H9 (cell line): ENCODE results near the gene RAI1. TPM values are rescaled to one million over a fixed set of nuclear protein-coding genes. Genes with fewer than 3 reads are reported as not detected.
A peak's percentile ranks its signal among the peaks of the same experiment; 100 is the strongest.

Source experiments
- DNase-seq: peaks from one replicate; pipeline ENCODE4 v3.0.0-alpha.2; 2017
- H2AFZ ChIP-seq: one replicate; pipeline ENCODE4 v1.6.1; 2013; ENCODE audit warnings: mild to moderate bottlenecking, low read length, control low read depth, moderate library complexity
- H2AK5ac ChIP-seq: 2 replicates; pipeline ENCODE4 v1.6.1; 2013; ENCODE audit warnings: low read length, control low read depth, mixed read lengths; ENCODE audit not compliant: insufficient read length
- H2BK120ac ChIP-seq: one replicate; pipeline ENCODE4 v1.6.1; 2013; ENCODE audit warnings: low read depth, mild to moderate bottlenecking, low read length, control low read depth, inconsistent platforms; ENCODE audit not compliant: poor library complexity, severe bottlenecking
- H2BK12ac ChIP-seq: 2 replicates; pipeline ENCODE4 v1.6.1; 2013; ENCODE audit warnings: low read length, control low read depth, mixed read lengths, low read depth; ENCODE audit not compliant: insufficient read length
- H2BK15ac ChIP-seq: 2 replicates; pipeline ENCODE4 v1.6.1; 2013; ENCODE audit warnings: low read depth, low read length, control low read depth
- H2BK20ac ChIP-seq: one replicate; pipeline ENCODE4 v1.6.1; 2013; ENCODE audit warnings: low read depth, mild to moderate bottlenecking, low read length, control low read depth, inconsistent platforms; ENCODE audit not compliant: poor library complexity, severe bottlenecking
- H2BK5ac ChIP-seq: 2 replicates; pipeline ENCODE4 v1.6.1; 2013; ENCODE audit warnings: low read length, control low read depth, mixed read lengths; ENCODE audit not compliant: insufficient read length
- H3K14ac ChIP-seq: 2 replicates; pipeline ENCODE4 v1.6.1; 2013; ENCODE audit warnings: low read length, control low read depth; ENCODE audit not compliant: insufficient read depth
- H3K18ac ChIP-seq: 2 replicates; pipeline ENCODE4 v1.6.1; 2013; ENCODE audit warnings: low read depth, mild to moderate bottlenecking, mixed read lengths, low read length, control low read depth; ENCODE audit not compliant: insufficient read length
- H3K23ac ChIP-seq: 2 replicates; pipeline ENCODE4 v1.6.1; 2013; ENCODE audit warnings: low read length, control low read depth, mixed read lengths, low read depth; ENCODE audit not compliant: insufficient read length
- H3K23me2 ChIP-seq: 2 replicates; pipeline ENCODE4 v1.6.1; 2013; ENCODE audit warnings: low read depth, mild to moderate bottlenecking, mixed read lengths, low read length, control low read depth; ENCODE audit not compliant: insufficient read length, poor library complexity, severe bottlenecking
- H3K27ac ChIP-seq: 2 replicates; pipeline ENCODE4 v1.5.1; 2013; ENCODE audit warnings: low read length, control low read depth, mixed read lengths, low read depth; ENCODE audit not compliant: insufficient read length
- H3K27me3 ChIP-seq: 2 replicates; pipeline ENCODE4 v1.6.1; 2013; ENCODE audit warnings: low read length, control low read depth, inconsistent platforms; ENCODE audit not compliant: insufficient read depth
- H3K4ac ChIP-seq: 2 replicates; pipeline ENCODE4 v1.6.1; 2013; ENCODE audit warnings: low read depth, mild to moderate bottlenecking, control low read depth, inconsistent platforms, low read length, moderate library complexity
- H3K4me1 ChIP-seq: 2 replicates; pipeline ENCODE4 v1.6.1; 2013; ENCODE audit warnings: low read length, control low read depth, inconsistent platforms; ENCODE audit not compliant: insufficient read depth
- H3K4me2 ChIP-seq: 2 replicates; pipeline ENCODE4 v1.6.1; 2013; ENCODE audit warnings: low read length, control low read depth, mixed read lengths; ENCODE audit not compliant: insufficient read length, insufficient read depth
- H3K56ac ChIP-seq: 2 replicates; pipeline ENCODE4 v1.6.1; 2013; ENCODE audit warnings: low read depth, mild to moderate bottlenecking, mixed read lengths, low read length, control low read depth; ENCODE audit not compliant: insufficient read length
- H3K79me1 ChIP-seq: 2 replicates; pipeline ENCODE4 v1.6.1; 2013; ENCODE audit warnings: low read depth, mild to moderate bottlenecking, moderate library complexity, low read length, control low read depth, inconsistent platforms; ENCODE audit not compliant: insufficient read depth, poor library complexity, severe bottlenecking
- H3K79me2 ChIP-seq: 2 replicates; pipeline ENCODE4 v1.6.1; 2013; ENCODE audit warnings: low read length, control low read depth, inconsistent platforms; ENCODE audit not compliant: insufficient read depth
- H3K9ac ChIP-seq: 2 replicates; pipeline ENCODE4 v1.6.1; 2013; ENCODE audit warnings: low read length, control low read depth, mixed read lengths; ENCODE audit not compliant: insufficient read length; ENCODE audit errors: extremely low read depth
- H3K9me3 ChIP-seq: one replicate; pipeline ENCODE4 v1.6.1; 2013; ENCODE audit warnings: low read depth, low read length, inconsistent platforms; ENCODE audit not compliant: control insufficient read depth
- H3T11ph ChIP-seq: one replicate; pipeline ENCODE4 v1.6.1; 2013; ENCODE audit warnings: mild to moderate bottlenecking, low read length, control low read depth, inconsistent platforms
- H4K20me1 ChIP-seq: one replicate; pipeline ENCODE4 v1.6.1; 2013; ENCODE audit not compliant: control insufficient read depth, insufficient read length, insufficient read depth
- H4K5ac ChIP-seq: 2 replicates; pipeline ENCODE4 v1.6.1; 2013; ENCODE audit warnings: low read depth, mild to moderate bottlenecking, mixed read lengths, low read length, control low read depth; ENCODE audit not compliant: insufficient read length
- H4K8ac ChIP-seq: replicated peaks from 2 replicates; pipeline ENCODE4 v1.6.1; 2013; ENCODE audit warnings: low read length, control low read depth, mixed read lengths, low read depth; ENCODE audit not compliant: insufficient read length
- H4K91ac ChIP-seq: 2 replicates; pipeline ENCODE4 v1.6.1; 2013; ENCODE audit warnings: low read depth, mild to moderate bottlenecking, moderate library complexity, mixed read lengths, low read length, control low read depth; ENCODE audit not compliant: insufficient read length
- H3K27ac Mint-ChIP-seq, 3 experiments: 2 replicates in 2 of 3; 3 replicates in 1 of 3; pipeline ENCODE4 v1.8.0; 2020 to 2021; ENCODE audit warnings: mixed read lengths in 3 of 3, mild to moderate bottlenecking in 1 of 3, moderate library complexity in 1 of 3
- H3K27me3 Mint-ChIP-seq: 2 replicates; pipeline ENCODE4 v1.8.0; 2021; ENCODE audit warnings: low read depth, mild to moderate bottlenecking, moderate library complexity, mixed read lengths
- H3K36me3 Mint-ChIP-seq, 3 experiments: 2 replicates in 2 of 3; 3 replicates in 1 of 3; pipeline ENCODE4 v1.8.0; 2020 to 2021; ENCODE audit warnings: low read depth in 3 of 3, mixed read lengths in 3 of 3; ENCODE audit not compliant: insufficient read depth in 1 of 3
- H3K4me1 Mint-ChIP-seq, 2 experiments: 2 replicates each; pipeline ENCODE4 v1.8.0; 2020; ENCODE audit warnings: mixed read lengths in 2 of 2
- H3K4me3 Mint-ChIP-seq, 2 experiments: 2 replicates in 1 of 2; 3 replicates in 1 of 2; pipeline ENCODE4 v1.8.0; 2020 to 2021; ENCODE audit warnings: mild to moderate bottlenecking in 2 of 2, mixed read lengths in 2 of 2, moderate library complexity in 1 of 2
- H3K9me3 Mint-ChIP-seq, 2 experiments: 2 replicates in 1 of 2; 3 replicates in 1 of 2; pipeline ENCODE4 v1.8.0; 2020; ENCODE audit warnings: mild to moderate bottlenecking in 2 of 2, mixed read lengths in 2 of 2, moderate library complexity in 1 of 2
- CTCF ChIP-seq: fragments of 200-600 bp; sonication (generic); conservative IDR thresholded peaks from 3 replicates; pipeline ENCODE4 v1.8.0; 2021; ENCODE audit warnings: antibody characterized with exemption, mild to moderate bottlenecking
- WGBS: extraction: QIAGEN DNeasy Blood & Tissue Kit; methylation state at CpG from one replicate; pipeline ENCODE4 v1.1.7; 2013; ENCODE audit warnings: missing lambda C conversion rate, low lambda C conversion rate, mixed read lengths; ENCODE audit not compliant: insufficient read length; ENCODE audit errors: extremely low coverage; 5-methylcytosine and 5-hydroxymethylcytosine counted together
- total RNA-seq: library from RNA; stranded (reverse); gene quantifications from 2 replicates; pipeline ENCODE4 v1.2.1, GENCODE V29; 2021

Gene RAI1
- total RNA-seq, 1 experiment from 2014 or later, result 1.5 TPM

DNA sequence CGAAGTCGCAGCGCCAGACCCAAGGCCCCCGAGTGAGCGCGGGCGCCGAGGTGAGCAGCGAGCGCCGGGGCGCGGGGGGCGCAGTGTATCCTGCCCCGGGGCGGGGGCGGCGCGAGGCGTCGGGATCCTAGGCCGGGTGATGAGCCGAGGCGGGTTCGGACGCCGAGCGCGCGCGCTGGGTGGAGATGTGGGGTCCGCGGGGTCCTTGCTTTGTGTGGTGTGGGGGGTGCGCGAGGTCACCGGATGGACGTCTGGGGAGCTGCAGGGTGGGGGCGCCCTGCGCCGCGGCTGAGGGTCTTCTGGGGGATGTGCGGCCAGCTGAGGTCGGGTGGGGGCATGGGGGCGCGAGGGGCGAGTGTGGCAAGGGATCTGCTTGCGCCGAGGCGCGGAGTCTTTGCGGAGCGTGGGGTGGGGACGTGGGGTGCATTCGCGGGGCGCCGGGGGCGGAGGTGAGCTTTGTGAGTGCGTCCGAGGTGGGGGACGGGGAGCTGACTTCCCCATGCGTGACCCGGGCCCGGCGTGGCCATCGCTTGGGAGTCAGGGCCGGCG is 560 bp downstream of the RAI1 start:
- DNase-seq, result no peak
- no peak overlapping the region for H4K5ac ChIP-seq
- TF ChIP-seq CTCF, result no peak
- H3K14ac ChIP-seq, result no peak overlapping the region
- H2BK5ac ChIP-seq, result no peak overlapping the region
- H2AK5ac ChIP-seq, result no peak overlapping the region
- H3K36me3 Mint-ChIP-seq, result no peaks in the 10 kb centered on the region
- H3K23me2 ChIP-seq, result peaks cover 9% of the 10 kb centered on the region
- peaks cover 71% of the 10 kb centered on the region; the same call in 1 of the 2 replicates for H3K27me3 ChIP-seq
- no peak overlapping the region for H3K23ac ChIP-seq
- H3K56ac ChIP-seq, result no peak overlapping the region
- H4K20me1 ChIP-seq, result peaks cover 2% of the 10 kb centered on the region
- H3K4me3 Mint-ChIP-seq, result peak overlapping the region; percentile 41 to 80
- no peaks in the 10 kb centered on the region for H3K79me2 ChIP-seq
- no peak overlapping the region for H2BK120ac ChIP-seq
- H3K4me1 Mint-ChIP-seq, result peaks cover 19 to 36% of the 10 kb centered on the region in 2 experiments
- no peaks in the 10 kb centered on the region; a peak in 2 of 5 replicates for H3K9me3 Mint-ChIP-seq
- no peak overlapping the region for H3T11ph ChIP-seq
- no peak overlapping the region for H2BK12ac ChIP-seq
- no peaks in the 10 kb centered on the region for H3K79me1 ChIP-seq
- H3K27ac ChIP-seq, result no peak overlapping the region
- H4K91ac ChIP-seq, result no peak overlapping the region
- H3K4me2 ChIP-seq, result peak overlapping the region; percentile 33
- peak overlapping the region in 1 of 3 experiments; percentile 55; a peak in 1 of 7 replicates for H3K27ac Mint-ChIP-seq
- H3K9ac ChIP-seq, result no peak overlapping the region
- no peak overlapping the region for H3K4ac ChIP-seq
- H3K4me1 ChIP-seq, result peaks cover 8% of the 10 kb centered on the region; the same call in 1 of the 2 replicates
- H4K8ac ChIP-seq, result no peak overlapping the region
- H2BK15ac ChIP-seq, result no peak overlapping the region
- WGBS, result no CpG with 5 or more reads among the region's 68 CpGs
- H3K18ac ChIP-seq, result no peak overlapping the region
- peaks cover 93% of the 10 kb centered on the region for H3K27me3 Mint-ChIP-seq
- no peak overlapping the region for H2AFZ ChIP-seq
- H3K9me3 ChIP-seq, result no peaks in the 10 kb centered on the region
- H2BK20ac ChIP-seq, result no peak overlapping the region
